OCI-LY3 (cell line): ENCODE data around the gene UBR7.

Experiments used
- H2AFZ ChIP-seq: fragments of 200-600, 300-600 bp; shearing (Covaris generic); 2 replicates; pipeline ENCODE4 v1.6.0; 2014; ENCODE audit warnings: antibody characterized with exemption, low read depth, low read length
- H3K27ac ChIP-seq: fragments of 200-600, 300-600 bp; sonication (generic); 2 replicates; pipeline ENCODE4 v1.5.1; 2014; ENCODE audit warnings: mild to moderate bottlenecking, low read length, moderate library complexity, mixed read lengths
- H3K27me3 ChIP-seq: fragments of 200-600, 300-600 bp; sonication (generic); 2 replicates; pipeline ENCODE4 v1.6.1; 2014; ENCODE audit warnings: low read depth, low read length, mixed read lengths
- H3K36me3 ChIP-seq: fragments of 200-600, 300-600 bp; sonication (generic); replicated peaks from 2 replicates; pipeline ENCODE3; 2014; ENCODE audit warnings: low read depth, low read length, mixed read lengths
- H3K4me1 ChIP-seq: fragments of 300-600, 200-600 bp; sonication (generic); 2 replicates; pipeline ENCODE4 v1.6.1; 2014; ENCODE audit warnings: low read length, mixed read lengths
- H3K4me2 ChIP-seq: fragments of 200-600, 300-600 bp; sonication (generic); 2 replicates; pipeline ENCODE4 v1.6.1; 2014; ENCODE audit warnings: low read length, mixed read lengths
- H3K4me3 ChIP-seq: fragments of 300-600, 200-600 bp; sonication (generic); 2 replicates; pipeline ENCODE4 v1.5.1; 2014; ENCODE audit warnings: antibody characterized with exemption, mild to moderate bottlenecking, low read length, moderate library complexity
- H3K79me2 ChIP-seq: fragments of 300-600, 200-600 bp; shearing (Covaris generic); 2 replicates; pipeline ENCODE4 v1.6.1; 2014; ENCODE audit warnings: mild to moderate bottlenecking, low read length, mixed read lengths
- H3K9ac ChIP-seq: fragments of 300-600, 200-600 bp; shearing (Covaris generic); 2 replicates; pipeline ENCODE4 v1.6.0; 2014; ENCODE audit warnings: mild to moderate bottlenecking, low read length, moderate library complexity
- H3K9me3 ChIP-seq: fragments of 200-600, 300-600 bp; shearing (Covaris generic); 2 replicates; pipeline ENCODE4 v1.6.1; 2014; ENCODE audit warnings: low read length, mixed read lengths; ENCODE audit not compliant: insufficient read depth
- H4K20me1 ChIP-seq: fragments of 200-600, 300-600 bp; sonication (generic); 2 replicates; pipeline ENCODE4 v1.6.1; 2016; ENCODE audit warnings: low read length, mixed read lengths; ENCODE audit not compliant: insufficient read depth
- EZH2phosphoT487 ChIP-seq: fragments of 200-600 bp; shearing (Covaris generic); IDR thresholded peaks from 2 replicates; pipeline ENCODE4 v1.6.1; 2018; ENCODE audit warnings: antibody characterized with exemption, mixed run types, low read depth
- TF ChIP-seq, protein P1 (sequence below): fragments of 200-600, 300-600 bp; sonication (generic); IDR thresholded peaks from 2 replicates; pipeline ENCODE4 v1.5.1; 2014; ENCODE audit warnings: antibody characterized with exemption, low read length, low read depth

Gene UBR7

DNA sequence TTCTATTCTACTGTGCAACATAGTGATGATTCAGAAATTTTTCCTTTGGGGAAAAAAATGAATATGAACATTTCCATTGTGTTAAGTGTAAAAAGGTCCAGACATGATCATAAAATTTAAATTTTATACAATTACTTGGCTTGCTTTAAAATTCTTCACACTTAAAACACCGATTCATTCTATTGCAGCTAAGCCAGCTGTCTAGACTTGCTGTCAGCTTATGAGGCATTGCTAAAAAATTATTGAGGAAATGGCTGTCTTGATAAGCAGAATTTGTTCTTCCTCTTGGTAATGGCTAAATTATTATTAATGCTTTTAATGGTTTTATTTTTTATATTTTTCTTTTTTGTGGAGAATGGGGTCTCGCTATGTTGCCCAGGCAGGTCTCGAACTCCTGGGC, 20.1 kb upstream of the UBR7 start:
- Histone ChIP-seq H3K4me1 (peaks cover 16% of the 10 kb centered on the region), H3K4me2 (no peak overlapping the region), H4K20me1 (no peaks in the 10 kb centered on the region), H3K9me3 (no peaks in the 10 kb centered on the region), H3K36me3 (peaks cover 10% of the 10 kb centered on the region), H3K4me3 (no peak overlapping the region), H3K79me2 (peaks cover 36% of the 10 kb centered on the region), H2AFZ (no peak overlapping the region), H3K9ac (no peak overlapping the region), H3K27me3 (no peaks in the 10 kb centered on the region), H3K27ac (no peak overlapping the region)
- TF ChIP-seq, protein P1, sequence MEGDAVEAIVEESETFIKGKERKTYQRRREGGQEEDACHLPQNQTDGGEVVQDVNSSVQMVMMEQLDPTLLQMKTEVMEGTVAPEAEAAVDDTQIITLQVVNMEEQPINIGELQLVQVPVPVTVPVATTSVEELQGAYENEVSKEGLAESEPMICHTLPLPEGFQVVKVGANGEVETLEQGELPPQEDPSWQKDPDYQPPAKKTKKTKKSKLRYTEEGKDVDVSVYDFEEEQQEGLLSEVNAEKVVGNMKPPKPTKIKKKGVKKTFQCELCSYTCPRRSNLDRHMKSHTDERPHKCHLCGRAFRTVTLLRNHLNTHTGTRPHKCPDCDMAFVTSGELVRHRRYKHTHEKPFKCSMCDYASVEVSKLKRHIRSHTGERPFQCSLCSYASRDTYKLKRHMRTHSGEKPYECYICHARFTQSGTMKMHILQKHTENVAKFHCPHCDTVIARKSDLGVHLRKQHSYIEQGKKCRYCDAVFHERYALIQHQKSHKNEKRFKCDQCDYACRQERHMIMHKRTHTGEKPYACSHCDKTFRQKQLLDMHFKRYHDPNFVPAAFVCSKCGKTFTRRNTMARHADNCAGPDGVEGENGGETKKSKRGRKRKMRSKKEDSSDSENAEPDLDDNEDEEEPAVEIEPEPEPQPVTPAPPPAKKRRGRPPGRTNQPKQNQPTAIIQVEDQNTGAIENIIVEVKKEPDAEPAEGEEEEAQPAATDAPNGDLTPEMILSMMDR, result no peak
- no peak for TF ChIP-seq EZH2phosphoT487

DNA sequence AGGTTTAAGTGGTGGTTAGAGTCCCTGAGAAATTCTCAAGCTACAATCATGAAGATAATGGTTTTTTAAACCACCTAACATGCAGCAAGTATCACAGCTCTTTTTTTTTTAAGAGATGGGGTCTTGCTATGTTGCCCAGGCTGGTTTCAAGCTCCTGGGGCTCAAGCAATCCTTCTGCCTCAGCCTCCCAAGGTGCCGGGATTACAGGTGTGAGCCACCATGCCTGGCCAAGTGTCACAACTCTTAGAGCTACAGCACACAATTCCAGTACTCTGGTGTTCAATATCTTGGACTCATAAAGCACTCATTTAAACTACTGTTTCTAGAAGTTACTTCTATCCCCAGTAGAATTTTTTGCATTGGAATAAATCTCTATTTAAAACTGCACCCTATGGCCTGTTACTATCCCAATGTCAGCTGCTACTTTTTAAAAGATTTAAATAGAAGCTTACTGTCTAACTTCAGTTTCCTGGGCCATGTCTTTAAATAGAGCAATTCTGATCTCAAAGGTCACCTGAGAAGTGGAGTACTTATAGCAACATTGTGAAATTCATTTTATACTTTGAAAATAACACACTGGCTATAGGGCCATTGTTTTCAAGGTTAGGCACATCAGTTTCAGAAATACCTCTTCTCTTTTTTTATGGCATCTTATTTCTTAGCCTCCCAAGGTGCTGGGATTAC, 11.6 kb upstream of the UBR7 start:
- Histone ChIP-seq H3K27ac (no peak overlapping the region), H3K4me3 (no peak overlapping the region), H3K9ac (no peak overlapping the region), H4K20me1 (no peaks in the 10 kb centered on the region), H3K79me2 (no peaks in the 10 kb centered on the region), H3K27me3 (no peaks in the 10 kb centered on the region), H3K9me3 (no peaks in the 10 kb centered on the region), H3K4me1 (no peaks in the 10 kb centered on the region), H3K4me2 (no peak overlapping the region), H3K36me3 (peaks cover 15% of the 10 kb centered on the region), H2AFZ (no peak overlapping the region)
- TF ChIP-seq, protein P1, result no peak
- no peak for TF ChIP-seq EZH2phosphoT487

DNA sequence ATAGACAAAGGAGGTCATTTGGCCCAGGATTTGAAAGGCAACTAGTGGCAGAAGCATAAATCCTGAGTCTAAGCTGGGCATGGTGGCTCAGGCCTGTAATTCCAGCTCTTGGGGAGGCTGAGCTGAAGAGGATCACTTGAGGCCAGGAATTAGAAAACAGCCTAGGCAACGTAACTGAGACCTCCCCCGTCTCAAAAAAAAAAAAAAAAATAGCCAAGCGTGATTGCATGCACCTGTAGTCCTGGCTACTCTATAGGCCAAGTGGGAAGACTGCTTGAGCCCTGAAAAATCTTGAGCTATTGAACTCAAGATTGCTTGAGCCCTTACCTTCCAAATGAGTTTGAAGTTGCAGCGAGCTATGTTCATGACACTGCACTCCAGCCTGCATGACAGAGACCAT, 8.0 kb upstream of the UBR7 start:
- no peaks in the 10 kb centered on the region for H3K27me3 ChIP-seq
- H3K4me2 ChIP-seq, result no peak overlapping the region
- H3K4me1 ChIP-seq, result no peaks in the 10 kb centered on the region
- no peak overlapping the region for H2AFZ ChIP-seq
- H3K9ac ChIP-seq, result no peak overlapping the region
- peaks cover 17% of the 10 kb centered on the region for H3K79me2 ChIP-seq
- TF ChIP-seq, protein P1, result no peak
- no peak for TF ChIP-seq EZH2phosphoT487
- H3K4me3 ChIP-seq, result no peak overlapping the region
- no peaks in the 10 kb centered on the region for H4K20me1 ChIP-seq
- H3K36me3 ChIP-seq, result peaks cover 12% of the 10 kb centered on the region
- no peaks in the 10 kb centered on the region for H3K9me3 ChIP-seq
- no peak overlapping the region for H3K27ac ChIP-seq

DNA sequence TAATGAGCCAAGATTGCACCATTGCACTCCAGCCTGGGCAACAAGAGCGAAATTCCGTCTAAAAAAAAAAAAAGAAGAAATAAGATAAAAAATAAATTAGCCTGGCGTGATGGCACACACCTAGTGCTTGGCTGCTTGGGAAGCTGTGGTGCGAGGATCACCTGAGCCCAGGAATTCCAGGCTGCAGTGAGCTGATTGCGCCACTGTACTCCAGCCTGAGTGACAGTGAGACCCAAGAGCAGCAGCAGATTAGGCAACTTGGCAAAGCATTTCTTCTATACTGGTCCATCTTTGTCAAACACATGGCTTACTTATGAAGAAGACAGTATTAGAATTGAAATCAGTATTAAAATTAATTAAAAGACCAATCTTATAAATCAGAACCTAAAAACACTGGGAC, 6.5 kb upstream of the UBR7 start:
- Histone ChIP-seq H3K4me3 (no peak overlapping the region), H3K27me3 (no peaks in the 10 kb centered on the region), H2AFZ (no peak overlapping the region), H3K36me3 (peaks cover 22% of the 10 kb centered on the region), H3K4me2 (no peak overlapping the region), H4K20me1 (no peaks in the 10 kb centered on the region), H3K79me2 (peaks cover 32% of the 10 kb centered on the region), H3K9me3 (no peaks in the 10 kb centered on the region), H3K4me1 (peaks cover 6% of the 10 kb centered on the region), H3K27ac (no peak overlapping the region), H3K9ac (no peak overlapping the region)
- no peak for TF ChIP-seq EZH2phosphoT487
- TF ChIP-seq, protein P1, result no peak
